DOHH2 (cell line): ENCODE data around the gene IFNLR1.

Source experiments
- CTCF ChIP-seq: fragments of 200-600 bp; sonication (generic); IDR thresholded peaks from one replicate; pipeline ENCODE4 v1.5.1; 2014; ENCODE audit warnings: antibody characterized with exemption, mild to moderate bottlenecking, low read depth, low read length; ENCODE audit not compliant: poor library complexity, severe bottlenecking
- EZH2phosphoT487 ChIP-seq: fragments of 200-600 bp; sonication (generic); IDR thresholded peaks from 2 replicates; pipeline ENCODE4 v1.6.1; 2017; ENCODE audit warnings: borderline replicate concordance, mild to moderate bottlenecking, antibody characterized with exemption, low read length, moderate library complexity, mixed read lengths

- no peak for TF ChIP-seq CTCF
- TF ChIP-seq EZH2phosphoT487: no peak
Measured at GRCh38 chr1:24181619-24182018, 5.5 kb downstream of the IFNLR1 start.
